IMR-90 (cell line): ENCODE measurements around the gene SCTR. TPM values are rescaled to one million over a fixed set of nuclear protein-coding genes. Genes with fewer than 3 reads are reported as not detected.

Experiments
- ATAC-seq: fragments of 200-7000 bp; cut with Tn5 transposase; 2 replicates; pipeline ENCODE4 v1.9.1; 2020; ENCODE audit warnings: low read depth, mild to moderate bottlenecking, moderate library complexity
- BruUV-seq: library from RNA; stranded (reverse); fragments of 400-500 nt; replicated peaks from 2 replicates; lab custom pipeline; 2021; lab: Mats Ljungman, UMichigan
- CTCF ChIA-PET: fragments of 300-600 bp; formaldehyde crosslinking; extraction: SDS; loops from one replicate; lab custom pipeline; 2021; ENCODE audit warnings: antibody characterized with exemption; lab: Yijun Ruan, JAX
- POLR2A ChIA-PET: fragments of 300-600 bp; sonication (Branson Sonifier 250); formaldehyde crosslinking; loops from one replicate; lab custom pipeline; 2022; ENCODE audit warnings: antibody characterized with exemption; ENCODE audit not compliant: unreplicated experiment; lab: Charles Lee
- DNase-seq: peaks from one replicate; pipeline ENCODE4 v3.0.0; 2013
- H2AFZ ChIP-seq: replicated peaks from 2 replicates; pipeline ENCODE3; 2013; ENCODE audit warnings: low read length, mild to moderate bottlenecking; ENCODE audit not compliant: poor library complexity
- H2AK5ac ChIP-seq: 2 replicates; pipeline ENCODE4 v1.6.1; 2013; ENCODE audit warnings: low read depth, low read length, inconsistent platforms
- H2AK9ac ChIP-seq: replicated peaks from 2 replicates; pipeline ENCODE3; 2013; ENCODE audit warnings: mild to moderate bottlenecking, low read depth, low read length, moderate library complexity; ENCODE audit not compliant: poor library complexity
- H2BK120ac ChIP-seq: 2 replicates; pipeline ENCODE4 v1.6.1; 2013; ENCODE audit warnings: low read depth, low read length, inconsistent platforms
- H2BK15ac ChIP-seq: 3 replicates; pipeline ENCODE4 v1.6.1; 2013; ENCODE audit warnings: low read depth, low read length, inconsistent platforms
- H2BK20ac ChIP-seq: 2 replicates; pipeline ENCODE4 v1.6.1; 2013; ENCODE audit warnings: low read depth, mild to moderate bottlenecking, inconsistent platforms, low read length, moderate library complexity
- H2BK5ac ChIP-seq: 2 replicates; pipeline ENCODE4 v1.6.1; 2013; ENCODE audit warnings: mild to moderate bottlenecking, low read depth, low read length, inconsistent platforms; ENCODE audit not compliant: poor library complexity, severe bottlenecking
- H3K14ac ChIP-seq: replicated peaks from 2 replicates; pipeline ENCODE4 v1.6.1; 2013; ENCODE audit warnings: low read depth, low read length, inconsistent platforms
- H3K18ac ChIP-seq: 2 replicates; pipeline ENCODE4 v1.6.1; 2013; ENCODE audit warnings: low read depth, low read length, control low read depth
- H3K23ac ChIP-seq: 2 replicates; pipeline ENCODE4 v1.6.1; 2013; ENCODE audit warnings: low read depth, low read length, inconsistent platforms
- H3K27ac ChIP-seq: 2 replicates; pipeline ENCODE4 v1.5.1; 2013; ENCODE audit warnings: mild to moderate bottlenecking, control low read depth, low read length; ENCODE audit not compliant: insufficient read depth
- H3K27me3 ChIP-seq: 2 replicates; pipeline ENCODE4 v1.6.1; 2013; ENCODE audit warnings: low read length; ENCODE audit not compliant: control insufficient read depth, insufficient read depth
- H3K36me3 ChIP-seq: 2 replicates; pipeline ENCODE4 v1.6.1; 2013; ENCODE audit warnings: low read length, mixed read lengths; ENCODE audit not compliant: control insufficient read depth, insufficient read depth
- H3K4ac ChIP-seq: 2 replicates; pipeline ENCODE4 v1.6.1; 2013; ENCODE audit warnings: low read depth, low read length, inconsistent platforms
- H3K4me1 ChIP-seq: 2 replicates; pipeline ENCODE4 v1.6.1; 2013; ENCODE audit warnings: low read length, mixed read lengths; ENCODE audit not compliant: control insufficient read depth, insufficient read depth
- H3K4me2 ChIP-seq: 2 replicates; pipeline ENCODE4 v1.6.1; 2013; ENCODE audit warnings: low read depth, mild to moderate bottlenecking, control low read depth, low read length, moderate library complexity
- H3K4me3 ChIP-seq: 2 replicates; pipeline ENCODE4 v1.5.1; 2013; ENCODE audit warnings: low read depth, mild to moderate bottlenecking, control low read depth, low read length, moderate library complexity; ENCODE audit not compliant: insufficient read depth
- H3K56ac ChIP-seq: 2 replicates; pipeline ENCODE4 v1.6.1; 2013; ENCODE audit warnings: low read length, inconsistent platforms; ENCODE audit not compliant: insufficient read depth; ENCODE audit errors: extremely low read depth
- H3K79me1 ChIP-seq, 2 experiments: 2 replicates each; pipeline ENCODE4 v1.6.1; 2013; ENCODE audit warnings: low read length in 2 of 2, inconsistent platforms in 1 of 2, low read depth in 1 of 2
- H3K9ac ChIP-seq: 2 replicates; pipeline ENCODE4 v1.6.1; 2013; ENCODE audit warnings: low read depth, low read length, control low read depth
- H3K9me1 ChIP-seq: 2 replicates; pipeline ENCODE4 v1.6.1; 2013; ENCODE audit warnings: low read length, inconsistent platforms; ENCODE audit not compliant: insufficient read depth
- H3K9me3 ChIP-seq: 2 replicates; pipeline ENCODE4 v1.6.1; 2013; ENCODE audit warnings: low read length; ENCODE audit not compliant: control insufficient read depth, insufficient read depth
- H4K20me1 ChIP-seq: 2 replicates; pipeline ENCODE4 v1.6.1; 2013; ENCODE audit warnings: low read length, inconsistent platforms; ENCODE audit not compliant: insufficient read depth
- H4K5ac ChIP-seq: 2 replicates; pipeline ENCODE4 v1.6.1; 2013; ENCODE audit warnings: mild to moderate bottlenecking, low read depth, low read length, control low read depth
- H4K8ac ChIP-seq, 2 experiments: 2 replicates each; pipeline ENCODE4 v1.6.1; 2013; ENCODE audit warnings: low read depth in 2 of 2, low read length in 2 of 2, control low read depth in 1 of 2, inconsistent platforms in 1 of 2
- H4K91ac ChIP-seq: 2 replicates; pipeline ENCODE4 v1.6.1; 2013; ENCODE audit warnings: low read depth, low read length, inconsistent platforms; ENCODE audit not compliant: insufficient read depth
- CHD1 ChIP-seq: IDR thresholded peaks from 2 replicates; pipeline ENCODE4 v1.6.1; 2012; ENCODE audit warnings: low read depth, low read length, improper control_type of control experiment
- MAZ ChIP-seq: IDR thresholded peaks from 2 replicates; pipeline ENCODE4 v1.6.1; 2012; ENCODE audit warnings: low read depth, mild to moderate bottlenecking, low read length, improper control_type of control experiment, moderate library complexity, borderline replicate concordance
- WGBS, 2 experiments: methylation state at CpG; one replicate each; pipeline versions ENCODE4 v1.1.5 to v1.1.7; 2013; ENCODE audit warnings: missing lambda C conversion rate in 2 of 2; ENCODE audit not compliant: insufficient read length in 1 of 2; ENCODE audit errors: extremely low coverage in 2 of 2; 5-methylcytosine and 5-hydroxymethylcytosine counted together
- dilution Hi-C: fragments of 300-500 bp; cut with HindIII; formaldehyde crosslinking; loops from one replicate; pipeline ENCODE4 v1.14.3; 2018; ENCODE audit warnings: low sequenced_read_pairs; ENCODE audit not compliant: unreplicated experiment
- in situ Hi-C: fragments of 300-500 bp; cut with MboI; formaldehyde crosslinking; loops from 3 replicates; pipeline ENCODE4 v1.14.3; 2019; ENCODE audit warnings: low sequenced_read_pairs, inconsistent platforms, mixed read lengths
- intact Hi-C: fragments of 100-400 bp; cut with micrococcal nuclease; formaldehyde crosslinking; loops from 2 replicates; pipeline ENCODE4 v1.10.0; 2022
- polyA plus RNA-seq, 3 experiments: library from polyadenylated mRNA; depleted of rRNA; stranded (reverse); fragments of >200 nt; gene quantifications; 2 replicates each; pipeline ENCODE4 v1.2.3, GENCODE V29; 2012; ENCODE audit warnings: low replicate concordance in 1 of 3
- total RNA-seq: library from RNA; depleted of rRNA; stranded (reverse); fragments of >200 nt; gene quantifications from 2 replicates; pipeline ENCODE4 v1.2.3, GENCODE V29; 2012
- TF ChIP-seq, protein P1 (sequence below): conservative IDR thresholded peaks from 2 replicates; pipeline ENCODE4 v1.5.1; 2012; ENCODE audit warnings: mild to moderate bottlenecking, low read depth, low read length, improper control_type of control experiment

Gene SCTR
- total and polyA plus RNA-seq, 2 of the 4 experiments (the other 2 are of a cell fraction), result not detected

DNA sequence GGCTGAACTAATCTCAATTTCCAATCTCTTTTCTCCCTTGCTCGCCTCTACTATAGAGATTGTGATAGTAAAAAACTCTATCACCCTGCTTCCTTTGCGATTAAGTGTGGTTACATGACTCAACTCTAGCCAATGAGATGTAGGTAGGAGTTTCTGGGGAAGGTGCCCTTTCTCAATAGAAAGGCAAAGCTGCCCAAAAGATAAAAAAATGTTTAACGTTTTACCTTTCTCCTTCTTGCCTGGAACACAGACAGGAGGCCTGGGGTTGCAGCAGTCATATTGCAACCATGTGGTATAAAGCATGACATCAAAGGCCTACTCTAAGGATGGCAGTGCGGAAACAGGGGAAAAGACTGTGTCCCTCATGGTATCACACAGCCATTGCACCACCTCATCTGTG is 61.1 kb downstream of the SCTR start:
- ATAC-seq, result no peak

More for the DNA sequence above, 61.1 kb downstream of the SCTR start:
- Histone ChIP-seq H3K4me2 (no peak overlapping the region), H3K18ac (no peak overlapping the region), H4K20me1 (no peaks in the 10 kb centered on the region), H3K27me3 (peaks cover 5% of the 10 kb centered on the region), H3K27ac (no peak overlapping the region), H3K9me3 (no peaks in the 10 kb centered on the region), H2BK15ac (no peak overlapping the region), H3K9me1 (no peaks in the 10 kb centered on the region), H3K14ac (no peak overlapping the region), H4K5ac (no peak overlapping the region), H2AK9ac (no peak overlapping the region), H3K4me3 (no peak overlapping the region), H2BK20ac (no peak overlapping the region), H3K4ac (no peak overlapping the region), H2BK120ac (no peak overlapping the region), H3K36me3 (no peaks in the 10 kb centered on the region), H2AFZ (no peak overlapping the region), H3K4me1 (no peaks in the 10 kb centered on the region), H4K91ac (no peak overlapping the region), H3K79me1 (no peaks in the 10 kb centered on the region), H3K56ac (no peak overlapping the region), H2AK5ac (no peak overlapping the region), H4K8ac (no peak overlapping the region), H3K23ac (no peak overlapping the region), H3K9ac (no peak overlapping the region), H2BK5ac (no peak overlapping the region)
- BruUV-seq, result no TSS peak
- in situ Hi-C loops, result no loop called here
- TF ChIP-seq CHD1, result no peak
- TF ChIP-seq, protein P1, sequence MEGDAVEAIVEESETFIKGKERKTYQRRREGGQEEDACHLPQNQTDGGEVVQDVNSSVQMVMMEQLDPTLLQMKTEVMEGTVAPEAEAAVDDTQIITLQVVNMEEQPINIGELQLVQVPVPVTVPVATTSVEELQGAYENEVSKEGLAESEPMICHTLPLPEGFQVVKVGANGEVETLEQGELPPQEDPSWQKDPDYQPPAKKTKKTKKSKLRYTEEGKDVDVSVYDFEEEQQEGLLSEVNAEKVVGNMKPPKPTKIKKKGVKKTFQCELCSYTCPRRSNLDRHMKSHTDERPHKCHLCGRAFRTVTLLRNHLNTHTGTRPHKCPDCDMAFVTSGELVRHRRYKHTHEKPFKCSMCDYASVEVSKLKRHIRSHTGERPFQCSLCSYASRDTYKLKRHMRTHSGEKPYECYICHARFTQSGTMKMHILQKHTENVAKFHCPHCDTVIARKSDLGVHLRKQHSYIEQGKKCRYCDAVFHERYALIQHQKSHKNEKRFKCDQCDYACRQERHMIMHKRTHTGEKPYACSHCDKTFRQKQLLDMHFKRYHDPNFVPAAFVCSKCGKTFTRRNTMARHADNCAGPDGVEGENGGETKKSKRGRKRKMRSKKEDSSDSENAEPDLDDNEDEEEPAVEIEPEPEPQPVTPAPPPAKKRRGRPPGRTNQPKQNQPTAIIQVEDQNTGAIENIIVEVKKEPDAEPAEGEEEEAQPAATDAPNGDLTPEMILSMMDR, result no peak
- no peak for TF ChIP-seq MAZ
- POLR2A ChIA-PET, result no interaction called here
- dilution Hi-C loops, result no loop called here
- WGBS, 2 experiments, result no CpG with 5 or more reads among the region's 4 CpGs
- CTCF ChIA-PET, result no interaction called here
- intact Hi-C loops, result no loop called here
- no peak for DNase-seq
